ENCODE measurements around the gene ADAMTS9. TPM values are rescaled to one million over a fixed set of nuclear protein-coding genes. Genes with fewer than 3 reads are reported as not detected.

ADAMTS9 gene
- polyA plus RNA-seq, 3 donors: 143 to 192 (median 166) TPM

DNA sequence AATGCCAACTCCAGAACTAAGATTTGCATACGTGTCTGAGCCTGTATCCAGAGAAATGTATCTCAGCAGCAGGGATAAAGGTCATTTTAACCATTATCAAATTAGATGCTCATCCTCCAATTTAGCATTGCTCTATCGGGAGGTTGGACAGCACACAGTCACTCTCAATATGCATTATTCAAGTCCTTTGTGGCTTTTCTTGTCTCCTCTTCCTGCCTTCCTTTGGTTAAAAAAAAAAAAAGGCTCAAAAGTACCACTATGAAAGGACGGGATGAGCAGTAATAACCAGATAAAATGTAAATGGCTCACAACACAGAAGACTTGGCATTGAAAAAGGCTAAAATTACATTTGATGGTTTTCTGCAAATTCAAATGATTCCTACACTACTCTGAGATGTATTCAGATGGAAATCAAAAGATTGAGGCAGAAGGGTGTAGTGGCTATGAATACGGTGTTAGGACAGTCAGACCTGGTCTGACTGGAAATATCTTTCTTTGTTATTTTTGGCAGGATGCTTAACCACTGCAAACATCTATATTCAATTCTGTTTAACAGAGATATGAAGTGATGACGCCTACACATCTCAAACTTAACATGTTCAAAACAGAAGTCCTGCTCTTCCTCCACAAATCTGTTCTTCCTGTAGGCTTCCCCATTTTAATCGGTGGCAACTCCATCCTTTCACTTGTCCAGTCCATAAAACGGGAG lies 109.6 kb downstream of the ADAMTS9 start:
- DNase-seq: no peak

DNA sequence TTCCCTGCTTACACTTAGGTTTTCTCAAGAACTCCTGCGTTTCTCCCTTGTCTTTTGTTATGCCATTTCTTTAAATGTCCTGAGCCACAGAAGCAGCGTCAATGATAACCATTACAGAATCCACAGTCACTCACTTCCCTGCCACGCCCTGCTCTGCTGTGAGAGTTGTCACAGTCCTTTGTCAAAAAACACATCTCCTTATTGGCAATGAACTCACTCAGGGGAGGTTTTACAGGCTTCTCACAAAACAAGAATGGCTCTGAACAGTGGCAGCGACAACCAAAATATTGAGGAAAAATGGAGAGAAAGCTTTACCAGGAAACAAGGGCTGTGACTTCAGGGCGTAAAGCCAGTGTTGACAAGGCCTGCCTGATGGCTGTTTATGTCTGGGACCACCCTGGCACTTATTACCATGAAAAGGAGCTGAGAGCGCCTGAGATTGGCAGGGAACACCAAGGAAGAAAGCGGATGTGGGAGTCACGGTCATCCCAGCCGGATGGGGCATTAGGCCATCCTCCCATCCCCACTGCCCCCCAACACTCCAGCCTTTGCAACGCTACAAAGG lies 111.5 kb downstream of the ADAMTS9 start:
- no peak for DNase-seq

- DNase-seq: no peak
Observed at GRCh38 chr3:64575211-64575844, 112.5 kb downstream of the ADAMTS9 start.

GRCh38 chr3:64574194-64574593 lies 113.6 kb downstream of the ADAMTS9 start:
- no peak for DNase-seq

DNA sequence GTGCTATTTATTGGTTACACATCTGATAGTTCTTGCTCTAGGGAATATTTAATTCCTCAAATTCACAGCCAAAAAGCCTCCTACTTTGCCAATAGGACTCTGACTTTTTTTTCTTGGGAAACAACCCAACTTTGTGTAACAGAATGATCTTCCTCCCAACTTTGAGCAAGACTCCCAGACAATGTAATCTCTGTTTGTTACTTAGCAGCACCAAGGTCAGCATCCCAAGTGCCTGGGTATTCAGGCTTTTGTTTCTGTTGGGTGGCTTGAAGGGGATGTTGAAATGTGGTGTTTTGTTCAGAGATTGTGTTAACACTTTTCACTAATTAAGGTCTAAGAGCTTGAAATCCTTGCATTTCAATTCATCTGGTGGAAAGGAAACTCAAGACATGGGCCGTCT lies 115.8 kb downstream of the ADAMTS9 start:
- DNase-seq: no peak

DNA sequence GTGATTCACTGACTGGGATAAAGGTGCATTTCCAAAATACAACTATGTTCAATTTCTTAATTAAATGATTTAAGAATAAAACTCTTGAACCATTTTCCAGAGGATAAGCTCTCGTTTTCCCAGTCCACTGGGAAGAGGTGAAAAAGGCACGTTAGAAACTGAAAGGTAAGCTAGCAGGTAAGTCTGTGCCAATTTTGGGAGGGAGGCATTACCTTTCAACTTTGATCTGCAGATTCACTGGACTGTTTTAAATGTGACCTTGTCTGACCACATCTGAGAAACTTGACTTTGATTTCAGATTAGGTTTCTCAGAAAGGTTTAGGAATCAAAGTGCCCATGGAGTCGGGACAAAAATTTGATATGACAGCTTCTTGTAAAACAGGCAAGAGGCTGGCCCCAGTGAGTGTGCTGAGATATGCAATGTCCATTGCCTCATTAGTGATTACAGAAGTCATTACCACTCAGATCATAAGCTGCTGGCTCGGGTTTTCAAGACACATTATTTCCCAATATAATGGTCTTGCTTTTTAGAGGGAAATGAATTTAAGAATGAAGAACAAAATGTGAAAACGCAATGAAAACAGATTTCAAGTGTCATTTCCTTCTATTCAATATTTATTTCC lies 118.8 kb downstream of the ADAMTS9 start:
- DNase-seq: no peak

- DNase-seq: no peak
Observed at GRCh38 chr3:64566859-64567258, 120.9 kb downstream of the ADAMTS9 start.

DNA sequence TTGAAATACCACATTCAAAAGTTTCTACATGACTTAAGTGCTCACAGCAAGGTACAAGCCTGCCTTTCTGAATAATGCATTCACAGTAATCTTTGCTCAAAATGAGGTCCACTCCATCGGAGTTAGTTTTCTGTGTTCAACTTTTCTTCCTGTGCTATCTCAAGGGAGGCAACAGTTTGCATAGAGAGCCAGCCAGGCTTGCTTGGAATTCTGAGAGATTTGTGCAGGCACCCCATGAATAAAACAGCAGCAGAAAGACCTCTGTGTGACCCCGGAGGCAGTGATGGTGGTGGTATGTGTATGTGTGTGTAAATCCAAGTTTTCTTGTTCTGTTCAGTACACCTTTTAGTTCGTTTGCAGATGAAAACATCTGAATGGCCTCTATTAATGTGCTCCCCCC lies 124.0 kb downstream of the ADAMTS9 start:
- DNase-seq: peak; percentile 30

- DNase-seq: no peak
Observed at GRCh38 chr3:64561868-64562267, 125.9 kb downstream of the ADAMTS9 start.

DNA sequence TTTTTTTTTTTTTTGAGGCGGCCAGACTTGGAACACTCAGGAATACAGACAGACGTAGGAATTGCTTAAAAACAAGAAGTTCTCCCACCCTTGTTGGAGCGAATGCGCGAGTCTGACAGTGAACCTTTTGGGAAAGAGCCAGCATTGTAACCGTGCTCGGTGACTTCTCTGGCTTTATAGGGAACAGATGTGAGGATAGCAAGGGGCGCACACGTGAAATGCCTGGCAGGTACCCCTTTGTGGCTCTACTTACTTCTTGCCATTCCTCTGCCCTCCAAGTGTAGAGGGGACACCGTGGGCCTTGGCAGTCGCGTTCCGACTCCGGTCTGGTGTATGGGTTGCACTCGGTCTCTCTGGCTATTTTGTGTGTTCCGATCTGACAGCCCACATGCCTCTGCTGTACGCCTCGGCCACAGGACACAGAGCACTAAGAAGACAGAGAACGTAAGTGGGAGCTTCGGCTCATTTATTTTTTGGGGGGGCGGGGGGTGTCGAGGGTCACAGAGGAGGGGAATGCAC lies 126.4 kb downstream of the ADAMTS9 start:
- no peak for DNase-seq

DNA sequence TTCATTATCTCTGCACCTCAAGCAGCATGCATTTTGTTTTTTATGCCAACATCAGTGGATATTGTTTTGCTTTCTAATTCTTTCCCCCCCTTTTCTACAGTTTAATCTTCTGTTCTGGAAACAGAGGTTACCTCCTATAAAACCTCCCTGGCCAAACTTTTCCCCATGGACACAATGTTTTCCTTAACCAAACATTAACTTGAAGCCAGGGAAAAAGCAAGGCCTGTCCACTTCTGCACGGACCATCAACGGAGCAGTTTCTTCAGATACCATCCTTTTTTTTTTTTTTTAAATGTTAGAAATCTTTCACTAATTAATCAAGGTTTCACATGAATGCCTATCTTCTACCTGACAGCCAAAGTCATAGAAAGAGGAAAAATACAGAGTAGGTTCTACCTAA lies 127.0 kb downstream of the ADAMTS9 start:
- DNase-seq: no peak

GRCh38 chr3:64559588-64559987 lies 128.2 kb downstream of the ADAMTS9 start:
- no peak for DNase-seq

DNA sequence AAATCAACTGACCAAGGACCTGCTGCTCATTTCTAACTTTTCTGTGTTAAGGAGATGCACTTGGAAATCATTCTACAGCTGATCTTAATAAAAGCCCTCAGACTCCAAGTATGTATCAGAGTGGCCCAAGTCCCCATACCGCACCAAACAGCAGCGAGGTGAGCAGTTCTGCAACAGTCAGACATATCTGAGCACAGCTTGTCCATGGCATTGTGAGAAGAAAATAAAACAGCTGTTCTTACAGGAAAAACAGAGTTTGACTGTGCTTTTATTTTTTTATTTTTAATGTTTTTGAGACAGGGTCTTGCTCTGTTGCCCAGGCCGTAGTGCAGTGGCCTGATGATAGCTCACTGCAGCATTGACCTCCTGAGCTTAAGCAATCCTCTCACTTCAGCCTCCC lies 131.8 kb downstream of the ADAMTS9 start:
- DNase-seq: no peak

GRCh38 chr3:64555351-64555750 lies 132.4 kb downstream of the ADAMTS9 start:
- no peak for DNase-seq

DNA sequence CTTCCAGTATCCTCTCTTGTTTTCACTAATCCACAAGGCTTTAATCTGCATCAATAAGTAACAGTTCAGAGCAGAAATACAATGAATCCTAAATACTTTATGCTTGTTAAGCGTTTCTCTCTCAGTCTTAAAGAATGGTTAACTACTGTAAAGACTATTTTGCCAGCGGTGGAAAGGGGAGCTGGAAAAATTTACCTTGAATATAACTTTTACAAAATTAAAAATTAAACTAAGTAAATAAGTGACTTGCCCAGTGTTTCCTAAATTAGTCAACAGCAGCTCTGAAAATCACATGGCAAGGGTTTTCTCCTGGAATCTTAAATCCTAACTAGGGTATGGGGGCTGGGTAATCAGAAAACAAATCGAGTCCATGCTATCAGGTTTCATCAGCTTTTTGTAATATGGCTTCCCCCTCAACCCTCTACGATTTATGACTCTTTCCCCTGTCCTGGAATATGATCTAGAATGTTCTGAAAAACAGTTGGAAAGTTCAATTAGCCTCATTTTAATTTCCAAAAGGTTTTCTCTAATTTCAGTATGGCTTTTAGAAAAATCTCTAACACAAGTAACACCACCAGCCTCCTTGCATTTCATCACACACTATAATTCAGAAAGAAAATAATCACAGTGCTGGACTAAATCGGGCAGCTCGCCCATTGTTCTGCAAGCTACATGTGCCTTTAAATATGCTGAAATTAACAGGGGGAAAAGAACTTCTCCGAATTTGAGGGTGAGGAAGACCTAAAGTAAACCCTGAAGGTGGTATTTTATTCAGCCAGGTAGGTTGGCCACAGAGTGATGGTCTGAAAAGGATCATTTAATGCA lies 133.5 kb downstream of the ADAMTS9 start:
- DNase-seq: peak; percentile 23

DNA sequence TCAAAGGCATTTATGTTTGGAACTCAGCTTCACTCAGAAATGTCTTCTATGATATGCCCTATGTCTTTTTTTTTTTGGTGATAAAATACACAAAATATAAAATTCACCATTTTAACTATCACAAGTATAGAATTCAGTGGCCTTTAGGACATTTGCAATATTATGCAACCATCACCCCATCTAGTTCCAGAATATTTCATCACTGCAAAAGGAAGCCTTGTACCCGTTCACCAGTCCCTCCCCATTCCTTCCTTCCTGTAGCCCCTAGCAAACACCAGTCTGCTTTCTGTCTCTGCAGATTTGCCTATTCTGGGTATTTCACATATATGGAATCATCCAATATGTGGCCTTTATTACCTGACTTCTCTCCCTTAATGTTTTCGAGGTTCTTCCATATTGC lies 134.8 kb downstream of the ADAMTS9 start:
- DNase-seq: no peak

DNA sequence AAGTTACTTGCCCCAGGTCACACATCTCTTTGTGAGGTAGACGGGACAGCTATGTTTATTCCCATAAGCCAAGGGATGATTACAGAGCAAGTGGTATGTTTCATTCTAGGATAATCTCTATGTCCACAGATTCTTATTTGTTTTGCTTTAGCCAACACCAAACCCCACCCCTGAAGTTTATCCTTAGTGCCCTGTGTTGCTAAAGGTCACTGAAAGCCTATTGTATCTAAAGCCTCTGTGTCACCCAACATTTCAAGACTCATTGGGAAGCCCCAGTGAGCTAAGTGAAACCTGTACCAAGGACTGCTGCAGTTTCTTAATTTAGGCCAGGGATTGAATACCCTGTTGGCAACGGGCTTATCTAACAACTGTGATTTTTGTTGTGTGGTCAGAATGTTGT lies 135.6 kb downstream of the ADAMTS9 start:
- DNase-seq: no peak

DNA sequence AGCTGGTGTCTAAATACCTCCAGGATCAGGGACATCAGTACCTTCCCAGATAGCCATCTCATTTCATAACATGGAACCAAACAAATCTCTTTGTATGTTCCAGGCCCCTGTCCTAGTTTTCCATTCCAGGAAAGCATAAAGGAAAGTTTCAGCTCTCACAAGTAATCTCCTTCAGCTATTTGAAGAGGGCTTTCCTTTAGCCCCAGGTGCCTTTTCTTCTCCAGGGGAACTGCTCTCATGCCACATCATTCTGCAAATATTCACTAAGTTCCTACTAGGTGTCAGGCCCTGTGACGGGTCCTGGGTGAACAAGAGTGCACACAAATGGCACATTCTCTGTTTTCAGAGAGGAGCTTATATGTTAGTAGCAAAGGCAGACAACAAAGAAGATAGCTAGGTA lies 136.1 kb downstream of the ADAMTS9 start:
- DNase-seq: no peak

DNA sequence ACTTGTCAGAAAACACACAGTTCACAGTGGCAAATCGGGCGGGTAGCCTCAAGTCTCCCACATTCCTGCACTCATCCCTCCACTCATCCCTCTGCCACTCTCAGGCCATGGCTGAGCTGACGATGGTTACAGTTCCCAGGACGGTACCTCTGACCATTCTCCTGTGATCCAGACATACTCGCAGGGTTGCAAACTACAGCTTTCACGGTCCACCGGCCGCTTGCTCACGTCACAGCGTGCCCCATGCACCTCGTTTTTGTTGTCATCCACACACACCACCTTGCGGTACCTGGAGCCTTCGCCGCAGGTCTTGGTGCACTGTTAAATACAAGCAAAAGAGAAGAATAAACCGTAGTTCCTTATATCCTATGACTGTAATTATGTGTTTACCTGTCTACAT lies 137.1 kb downstream of the ADAMTS9 start:
- no peak for DNase-seq

GRCh38 chr3:64549869-64550268 lies 137.9 kb downstream of the ADAMTS9 start:
- no peak for DNase-seq

DNA sequence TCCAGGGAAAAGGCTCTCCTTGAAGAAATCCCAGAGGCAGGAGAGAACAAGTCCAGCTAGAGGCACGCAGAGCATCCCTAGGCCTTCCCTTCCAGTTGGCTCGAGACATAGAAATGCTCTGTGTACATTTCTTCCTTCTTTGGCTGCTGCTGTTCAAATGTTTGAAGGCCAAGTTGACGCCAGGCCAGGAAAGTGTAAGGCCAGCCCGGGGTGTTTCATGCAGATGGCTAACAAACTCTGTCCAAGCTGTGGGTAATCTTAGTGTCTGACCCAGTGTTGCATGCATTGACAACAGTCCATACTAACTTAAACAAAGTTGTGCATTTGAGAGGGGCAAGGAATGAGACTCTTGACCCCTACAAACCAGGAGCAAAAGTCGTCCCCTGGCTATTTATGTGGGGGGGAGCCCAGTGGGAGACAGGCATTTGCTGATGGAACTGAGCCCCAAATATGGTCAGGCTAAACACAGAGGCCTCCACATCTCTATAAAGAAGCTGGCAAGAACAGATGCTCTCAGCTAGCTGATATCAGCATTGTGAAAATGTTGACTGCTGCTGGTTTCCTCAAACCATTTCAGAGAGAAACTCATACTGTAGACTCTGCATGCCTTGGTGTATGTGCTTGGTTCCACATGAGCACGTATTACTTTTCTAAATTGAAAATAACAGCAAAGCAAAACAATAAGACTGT lies 139.5 kb downstream of the ADAMTS9 start:
- DNase-seq: peak; percentile 53
